ENCODE data around the gene ANO6. TPM values are rescaled to one million over a fixed set of nuclear protein-coding genes. Genes with fewer than 3 reads are reported as not detected.

Gene ANO6, protein sequence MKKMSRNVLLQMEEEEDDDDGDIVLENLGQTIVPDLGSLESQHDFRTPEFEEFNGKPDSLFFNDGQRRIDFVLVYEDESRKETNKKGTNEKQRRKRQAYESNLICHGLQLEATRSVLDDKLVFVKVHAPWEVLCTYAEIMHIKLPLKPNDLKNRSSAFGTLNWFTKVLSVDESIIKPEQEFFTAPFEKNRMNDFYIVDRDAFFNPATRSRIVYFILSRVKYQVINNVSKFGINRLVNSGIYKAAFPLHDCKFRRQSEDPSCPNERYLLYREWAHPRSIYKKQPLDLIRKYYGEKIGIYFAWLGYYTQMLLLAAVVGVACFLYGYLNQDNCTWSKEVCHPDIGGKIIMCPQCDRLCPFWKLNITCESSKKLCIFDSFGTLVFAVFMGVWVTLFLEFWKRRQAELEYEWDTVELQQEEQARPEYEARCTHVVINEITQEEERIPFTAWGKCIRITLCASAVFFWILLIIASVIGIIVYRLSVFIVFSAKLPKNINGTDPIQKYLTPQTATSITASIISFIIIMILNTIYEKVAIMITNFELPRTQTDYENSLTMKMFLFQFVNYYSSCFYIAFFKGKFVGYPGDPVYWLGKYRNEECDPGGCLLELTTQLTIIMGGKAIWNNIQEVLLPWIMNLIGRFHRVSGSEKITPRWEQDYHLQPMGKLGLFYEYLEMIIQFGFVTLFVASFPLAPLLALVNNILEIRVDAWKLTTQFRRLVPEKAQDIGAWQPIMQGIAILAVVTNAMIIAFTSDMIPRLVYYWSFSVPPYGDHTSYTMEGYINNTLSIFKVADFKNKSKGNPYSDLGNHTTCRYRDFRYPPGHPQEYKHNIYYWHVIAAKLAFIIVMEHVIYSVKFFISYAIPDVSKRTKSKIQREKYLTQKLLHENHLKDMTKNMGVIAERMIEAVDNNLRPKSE
- 25.3 and 25.9 TPM in 2 replicates for total RNA-seq

DNA sequence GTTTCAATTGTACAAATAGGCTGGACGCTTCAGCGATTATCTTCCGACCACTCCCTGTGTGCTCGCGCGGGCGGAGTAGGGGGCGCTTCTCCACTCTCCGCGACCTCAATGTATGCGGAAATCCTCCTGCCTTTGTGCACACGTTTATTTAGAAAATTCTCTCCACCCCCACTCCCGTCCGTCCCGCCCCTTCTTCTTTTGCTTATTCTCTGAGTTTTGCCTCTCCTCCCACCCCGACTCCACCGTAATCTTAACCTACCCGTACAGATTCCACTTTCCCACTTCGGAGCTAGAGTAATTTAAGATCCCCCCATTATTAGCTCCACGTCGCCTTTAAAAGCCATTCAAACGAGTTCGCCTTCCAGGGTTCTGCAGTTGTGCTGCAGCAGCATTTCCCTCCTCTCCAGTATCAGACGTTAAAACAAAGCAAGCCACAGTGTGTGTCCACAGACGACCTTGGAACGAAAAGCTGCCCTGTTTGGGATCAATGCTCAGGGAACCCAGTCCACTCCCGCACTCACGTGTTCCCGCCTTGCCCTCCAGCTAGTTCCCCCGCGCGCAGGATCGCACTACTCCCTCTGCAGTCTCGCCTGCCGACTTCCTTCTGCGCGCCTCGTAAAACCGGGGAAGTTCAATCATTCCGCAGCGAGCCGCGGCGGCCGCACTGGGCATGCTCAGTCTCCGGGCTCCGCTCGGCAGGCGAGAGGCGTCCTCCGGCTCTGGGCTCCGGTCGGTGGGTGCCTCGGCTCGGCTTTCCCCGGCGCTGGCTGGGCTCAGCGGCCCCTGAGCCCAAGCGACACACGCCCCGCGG lies at the start of gene ANO6:
TSS of gene ANO6 (plus strand) at position 677 of the 811 bp plus-strand sequence. CDS start 227 bp downstream, outside the sequence.
- intact Hi-C loops (cut with micrococcal nuclease), result loop anchor here (1.0 to 10.0 kb wide), 8 partner anchors 15 to 999 kb away; partner anchors contain the start of gene SCAF11

DNA sequence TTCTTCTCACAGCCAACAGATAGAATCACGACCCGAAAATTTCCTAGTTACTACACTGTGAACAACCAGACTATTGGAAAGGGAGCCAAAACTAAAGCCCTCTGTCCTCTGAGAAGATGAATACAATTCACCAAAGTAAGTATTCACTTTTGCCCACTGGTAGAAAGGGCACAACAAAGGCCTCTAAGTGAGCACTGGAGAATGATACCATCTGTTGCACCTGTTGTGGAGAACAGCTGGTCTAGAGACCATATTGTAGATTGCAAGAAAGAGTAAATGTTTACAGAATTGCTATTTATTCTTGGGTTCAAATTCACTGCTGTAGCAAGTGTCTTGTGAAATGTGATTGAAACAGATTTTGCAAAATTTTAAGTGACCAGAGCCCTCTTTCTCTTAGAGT lies 46.9 kb upstream of the ANO6 start:
- intact Hi-C loops (cut with micrococcal nuclease), result loop anchor here (2.0 kb wide), 1 partner anchor 374 kb away; no protein-coding TSS in a partner anchor

DNA sequence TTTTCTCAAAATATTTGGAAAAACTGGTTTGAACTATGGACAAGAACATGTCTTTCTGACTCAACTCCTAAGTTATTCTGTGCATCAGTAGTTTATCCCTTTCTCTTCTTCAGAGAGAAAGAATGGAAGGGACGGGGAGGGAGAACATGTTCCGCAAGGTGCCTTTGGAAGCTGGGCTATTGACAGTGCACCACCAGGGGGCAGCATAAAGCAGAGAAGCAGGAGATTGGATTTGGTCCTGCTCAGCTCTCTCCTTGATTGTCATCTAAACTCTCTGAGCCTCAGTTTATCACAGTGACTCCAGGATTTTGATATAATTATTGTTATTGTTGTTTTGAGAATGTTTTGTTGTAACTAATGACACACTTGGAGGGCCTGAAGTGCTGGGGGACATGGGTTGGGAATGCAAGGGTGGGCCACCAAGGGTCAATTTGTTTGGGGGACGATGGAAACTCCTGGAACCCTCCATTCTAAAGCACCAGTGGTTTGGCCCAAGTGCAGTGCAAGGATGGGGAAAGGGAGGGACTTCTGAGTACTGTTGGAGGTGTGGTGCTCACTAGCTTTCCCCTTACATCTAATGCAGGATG lies 45.3 kb upstream of the ANO6 start:
- intact Hi-C loops (cut with micrococcal nuclease), result loop anchor here (1.0 to 5.0 kb wide), 2 partner anchors 47 to 555 kb away; partner anchors contain the start of gene ANO6

DNA sequence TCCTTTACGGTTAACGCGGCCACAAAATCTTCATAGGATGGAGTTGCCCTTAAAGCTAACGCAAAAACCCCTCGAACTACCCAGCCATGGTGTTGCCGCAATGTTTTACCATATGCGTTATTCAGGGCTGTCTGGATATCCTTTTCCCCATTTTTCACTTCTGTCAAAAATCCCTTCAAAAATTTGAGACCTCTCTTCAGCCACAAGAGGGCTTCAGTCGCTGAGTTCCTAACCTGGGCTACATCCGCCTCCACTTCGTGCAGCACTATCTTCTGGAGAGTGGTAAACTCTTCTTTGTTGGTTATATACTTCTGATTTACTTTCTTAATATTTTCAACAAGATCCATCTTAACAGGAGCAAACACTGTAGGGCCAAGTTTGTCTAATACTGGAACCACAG lies 42.6 kb upstream of the ANO6 start:
- intact Hi-C loops (cut with micrococcal nuclease), result loop anchor here (5.0 kb wide), 1 partner anchor 44 kb away; the partner anchor contains the start of gene ANO6

DNA sequence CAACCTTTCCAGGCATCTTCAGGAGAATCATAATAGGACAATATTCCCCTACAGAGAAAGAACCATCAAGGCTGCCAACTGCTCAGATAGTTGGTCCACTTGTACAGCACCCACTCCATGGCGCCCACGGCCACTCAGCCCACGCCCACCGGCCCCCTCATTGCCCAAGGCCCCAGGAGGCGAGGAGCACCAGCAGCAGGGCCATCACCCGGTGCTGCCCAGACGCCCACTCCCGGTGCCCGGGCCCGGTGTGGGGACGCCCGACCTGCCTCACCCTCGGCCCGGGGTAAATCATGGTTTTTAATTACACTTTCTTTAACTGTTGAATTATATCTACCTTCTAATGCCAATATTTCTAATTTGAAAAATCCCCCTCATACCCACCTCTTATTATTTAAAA lies 41.3 kb upstream of the ANO6 start:
- intact Hi-C loops (cut with micrococcal nuclease), result loop anchor here (5.0 kb wide), 1 partner anchor 43 kb away; the partner anchor contains the start of gene ANO6

DNA sequence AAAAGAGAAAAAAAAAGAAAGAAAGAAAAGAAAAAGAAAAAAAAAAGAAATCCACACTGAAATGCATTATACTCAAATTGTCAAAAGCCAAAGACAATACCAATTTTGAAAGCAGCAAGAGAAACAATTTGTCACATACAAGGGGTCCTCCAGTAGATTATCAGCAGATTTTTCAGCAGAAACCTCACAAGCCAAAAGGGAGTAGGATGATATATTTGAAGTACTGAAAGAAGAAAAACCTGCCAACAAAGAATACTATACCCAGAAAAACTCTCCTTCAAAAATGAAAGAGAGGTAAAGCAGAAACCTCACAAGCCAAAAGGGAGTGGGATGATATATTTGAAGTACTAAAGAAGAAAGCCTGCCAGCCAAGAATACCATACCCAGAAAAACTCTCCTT lies 37.1 kb upstream of the ANO6 start:
- intact Hi-C loops (cut with micrococcal nuclease), result no loop called here

DNA sequence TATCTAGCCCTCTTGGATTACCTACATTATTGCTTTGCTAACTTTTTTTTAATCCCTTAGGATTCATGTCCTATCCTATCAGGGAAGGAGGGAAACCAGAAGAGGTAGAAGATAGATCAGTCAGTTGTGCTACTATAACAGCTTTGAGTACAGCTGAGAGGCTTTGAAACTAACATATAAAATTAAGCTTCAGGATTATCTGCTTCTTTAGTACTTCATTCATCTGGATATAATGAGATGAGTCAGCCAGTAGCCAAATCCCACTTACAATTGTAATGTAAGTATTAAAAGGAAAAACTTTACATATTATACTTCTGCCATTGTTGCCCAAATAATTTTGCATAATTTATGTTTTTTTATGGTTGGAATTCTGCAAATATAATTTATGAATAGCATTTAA lies 33.4 kb upstream of the ANO6 start:
- intact Hi-C loops (cut with micrococcal nuclease), result loop anchor here (5.0 kb wide), 1 partner anchor 205 kb away; no protein-coding TSS in a partner anchor

DNA sequence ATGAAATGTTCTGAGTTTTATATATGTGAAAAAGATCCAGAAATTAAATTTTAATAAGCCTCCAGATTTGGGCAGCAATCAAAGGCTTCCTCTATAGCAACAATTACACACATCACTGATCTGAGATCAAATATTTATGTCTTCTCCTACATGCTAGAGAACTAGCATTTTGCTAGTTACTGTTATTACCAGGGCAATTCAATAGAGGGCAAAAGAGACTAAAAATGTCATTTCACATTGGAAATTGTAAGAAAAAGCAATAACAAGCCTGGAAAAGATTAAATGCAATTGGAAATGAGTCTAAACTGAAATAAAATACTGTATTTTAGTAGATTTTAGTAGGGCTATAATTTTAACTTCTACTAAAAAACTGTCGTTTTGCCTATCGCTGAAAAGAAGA lies 32.6 kb upstream of the ANO6 start:
- intact Hi-C loops (cut with micrococcal nuclease), result loop anchor here (5.0 kb wide), 1 partner anchor 204 kb away; no protein-coding TSS in a partner anchor

DNA sequence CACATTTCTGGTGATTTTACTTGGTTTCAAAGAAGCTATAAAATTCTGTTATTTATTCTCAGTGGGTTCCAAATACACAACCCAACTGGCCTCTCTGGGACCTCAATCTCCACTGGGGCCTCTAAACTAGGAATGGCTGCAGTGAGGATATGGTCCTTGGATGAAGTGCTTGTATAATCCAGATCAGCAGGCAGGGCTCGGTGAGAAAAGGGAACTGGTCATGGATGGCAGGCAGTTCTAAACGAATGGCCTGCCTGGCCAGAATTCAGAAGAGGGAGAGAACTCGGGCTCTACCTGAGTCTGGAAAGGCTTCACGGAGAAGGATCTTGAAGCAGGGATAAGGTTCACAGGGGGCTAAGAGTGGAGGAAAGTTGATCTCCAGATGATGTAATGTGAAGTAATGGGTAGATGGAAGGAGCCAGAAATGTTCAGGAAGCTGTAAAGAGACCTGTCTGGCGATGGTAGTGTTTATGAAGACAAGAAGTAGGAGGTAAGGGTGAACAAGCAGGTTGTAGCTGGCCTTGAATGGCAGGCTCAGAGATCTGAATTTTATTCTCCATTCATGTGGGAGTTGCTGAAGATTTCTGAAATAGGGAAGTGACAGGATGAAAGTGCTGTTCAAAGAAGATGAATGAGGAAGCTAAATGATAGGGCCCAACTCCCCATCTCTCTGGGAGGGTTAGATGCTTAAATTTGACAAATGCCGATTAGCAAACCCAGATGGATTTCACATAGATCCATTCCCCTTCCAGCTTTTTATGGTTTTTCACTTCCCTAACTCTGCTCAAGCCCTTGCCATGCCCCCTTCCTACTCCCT lies 31.5 kb upstream of the ANO6 start:
- intact Hi-C loops (cut with micrococcal nuclease), result loop anchor here (5.0 kb wide), 1 partner anchor 203 kb away; no protein-coding TSS in a partner anchor

DNA sequence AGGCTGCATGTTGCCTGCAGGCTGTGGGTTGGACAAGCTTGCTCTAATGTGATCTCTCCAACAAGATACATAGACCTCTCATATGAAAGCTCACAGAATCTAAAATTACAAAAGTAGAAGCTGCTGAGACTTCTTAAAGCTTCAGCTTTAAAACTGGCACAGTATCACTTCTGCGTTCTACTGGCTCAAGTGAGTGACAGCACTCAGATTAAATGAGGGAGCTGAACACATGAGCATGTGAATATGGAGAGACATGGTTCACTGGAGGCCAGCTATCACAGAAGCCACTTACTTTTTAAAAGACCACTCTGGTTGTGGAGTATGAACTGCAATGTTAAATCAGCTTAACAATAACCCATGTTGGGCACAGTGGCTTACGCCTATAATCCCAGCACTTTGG lies 29.1 kb upstream of the ANO6 start:
- intact Hi-C loops (cut with micrococcal nuclease), result no loop called here

DNA sequence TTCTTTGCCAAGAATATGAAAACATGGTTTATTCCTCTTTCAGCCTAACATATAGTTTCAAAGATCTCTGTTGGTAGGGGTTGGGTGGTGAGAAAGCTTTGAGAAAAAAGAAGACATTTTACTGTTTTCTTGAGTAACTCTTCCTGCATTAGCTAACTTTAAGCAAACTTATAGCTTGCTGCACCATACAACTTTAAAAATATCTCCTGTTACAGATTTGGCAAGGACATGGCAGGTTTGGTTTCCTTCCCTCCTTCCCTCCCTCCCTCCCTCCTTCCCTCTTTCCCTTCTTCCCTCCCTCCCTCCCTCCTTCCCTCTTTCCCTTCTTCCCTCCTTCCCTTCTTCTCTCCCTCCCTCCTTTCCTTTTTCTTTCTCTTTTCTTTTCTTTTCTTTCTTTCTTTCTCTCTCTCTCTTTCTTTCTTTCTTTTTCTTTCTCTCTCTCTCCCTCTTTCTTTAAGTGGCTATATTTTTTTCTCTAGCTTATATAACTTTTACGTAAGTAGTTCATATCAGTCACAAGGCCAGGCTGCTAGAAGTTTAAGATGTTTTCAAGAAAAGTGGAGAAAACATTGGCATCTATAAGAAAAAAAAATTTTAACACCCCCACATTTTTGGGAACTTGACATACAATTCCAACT lies 26.0 kb upstream of the ANO6 start:
- intact Hi-C loops (cut with micrococcal nuclease), result no loop called here

DNA sequence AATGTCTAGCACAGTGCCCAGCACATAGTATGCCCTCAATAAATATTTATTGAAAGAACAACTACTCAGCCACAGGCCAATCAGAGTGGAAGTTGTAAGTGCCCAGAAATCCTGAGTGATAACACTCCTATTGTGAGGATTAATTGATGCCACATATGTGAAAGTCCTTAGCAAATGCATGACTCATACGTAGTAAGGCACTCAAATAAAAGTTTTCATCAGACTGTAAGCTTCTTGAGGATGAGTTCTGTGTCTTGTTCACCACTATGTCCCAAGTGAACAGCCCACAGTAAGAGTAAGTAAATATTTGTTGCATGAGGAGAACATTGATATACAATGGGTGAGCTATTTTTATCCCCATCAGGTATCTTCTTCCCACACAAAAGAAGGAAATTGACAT lies 24.7 kb upstream of the ANO6 start:
- intact Hi-C loops (cut with micrococcal nuclease), result no loop called here

DNA sequence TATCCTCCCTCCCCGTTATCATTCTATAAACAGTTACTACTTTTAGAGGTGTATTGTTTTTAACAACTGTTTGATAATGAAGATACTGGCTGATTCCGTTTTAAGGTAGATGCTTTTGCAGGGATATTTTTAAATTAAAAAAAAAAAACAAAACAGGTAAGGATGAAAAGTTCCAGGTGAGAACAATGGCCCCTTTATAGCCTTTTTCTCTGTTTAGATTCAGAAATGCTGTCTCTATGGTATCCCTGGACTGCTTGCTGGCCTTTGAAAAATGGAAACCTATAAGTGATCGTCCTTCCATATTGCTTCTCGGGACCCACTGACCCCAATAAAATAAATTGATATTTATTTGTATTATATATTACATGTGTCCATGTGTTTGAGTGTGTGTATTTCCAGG lies 23.2 kb upstream of the ANO6 start:
- intact Hi-C loops (cut with micrococcal nuclease), result loop anchor here (2.0 kb wide), 1 partner anchor 24 kb away; the partner anchor contains the start of gene ANO6

DNA sequence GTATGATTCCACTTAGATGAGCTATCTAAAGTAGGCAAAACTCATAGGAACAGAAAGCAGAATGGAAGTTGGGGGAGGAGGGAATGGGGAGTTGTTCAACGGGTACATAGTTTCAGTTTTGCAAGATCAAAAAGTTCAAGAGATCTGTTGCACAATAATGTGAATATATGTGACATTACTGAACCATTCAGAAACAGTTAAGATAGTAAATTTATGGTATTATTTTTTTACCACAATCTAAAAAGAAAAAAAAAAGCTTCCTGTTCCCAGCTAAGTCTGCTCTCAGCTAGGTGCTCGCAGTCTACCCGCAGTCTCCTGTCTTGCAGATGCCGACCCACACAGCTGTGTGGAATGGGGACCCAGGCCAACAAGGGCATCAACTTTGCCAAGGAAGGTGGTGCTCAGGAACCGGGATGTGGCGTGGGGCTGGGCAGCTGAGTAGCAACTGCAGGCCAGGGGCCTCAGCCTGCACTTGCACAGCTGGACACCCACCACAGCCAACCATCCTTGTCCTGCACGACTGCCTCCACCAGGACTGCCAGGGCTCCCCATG lies 15.3 kb upstream of the ANO6 start:
- intact Hi-C loops (cut with micrococcal nuclease), result loop anchor here (1.0 kb wide), 1 partner anchor 16 kb away; the partner anchor contains the start of gene ANO6

DNA sequence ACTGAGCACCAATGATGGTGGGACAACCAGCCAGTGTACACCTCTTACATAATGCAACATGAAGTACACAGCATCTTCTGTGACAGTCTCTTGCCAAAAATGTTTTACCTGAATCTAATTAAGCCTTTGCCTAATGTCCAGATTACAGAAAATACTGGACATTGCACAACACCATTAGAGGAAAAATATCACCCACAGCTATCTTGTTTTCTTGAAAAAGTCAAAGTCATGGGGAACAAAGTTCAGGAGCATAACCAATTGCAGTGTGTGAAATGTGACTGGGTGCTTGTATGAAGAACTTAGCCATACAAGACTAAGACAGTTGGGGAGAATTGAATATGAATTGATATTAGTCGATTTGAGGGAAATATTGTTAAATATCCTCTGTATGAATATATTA lies 12.1 kb upstream of the ANO6 start:
- intact Hi-C loops (cut with micrococcal nuclease), result no loop called here

DNA sequence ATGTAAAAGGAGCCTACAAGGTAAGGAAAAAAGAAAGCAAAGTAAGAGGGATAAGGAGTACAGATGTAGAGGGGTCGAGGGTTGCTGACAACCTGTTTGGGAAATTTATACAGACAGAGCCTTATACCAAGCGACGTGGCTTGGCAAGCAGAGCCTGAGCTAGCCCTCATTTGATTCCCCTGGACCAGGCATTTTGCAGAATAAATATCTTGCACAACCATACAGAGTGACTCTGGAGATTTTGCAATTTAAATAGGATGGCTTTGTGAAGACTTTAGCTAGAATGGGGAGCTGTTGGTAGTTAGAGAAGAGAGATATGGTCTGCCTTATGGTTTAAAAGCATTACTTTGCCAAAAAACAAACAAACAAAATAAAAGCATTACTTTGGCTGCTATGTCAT lies 11.1 kb upstream of the ANO6 start:
- intact Hi-C loops (cut with micrococcal nuclease), result no loop called here

DNA sequence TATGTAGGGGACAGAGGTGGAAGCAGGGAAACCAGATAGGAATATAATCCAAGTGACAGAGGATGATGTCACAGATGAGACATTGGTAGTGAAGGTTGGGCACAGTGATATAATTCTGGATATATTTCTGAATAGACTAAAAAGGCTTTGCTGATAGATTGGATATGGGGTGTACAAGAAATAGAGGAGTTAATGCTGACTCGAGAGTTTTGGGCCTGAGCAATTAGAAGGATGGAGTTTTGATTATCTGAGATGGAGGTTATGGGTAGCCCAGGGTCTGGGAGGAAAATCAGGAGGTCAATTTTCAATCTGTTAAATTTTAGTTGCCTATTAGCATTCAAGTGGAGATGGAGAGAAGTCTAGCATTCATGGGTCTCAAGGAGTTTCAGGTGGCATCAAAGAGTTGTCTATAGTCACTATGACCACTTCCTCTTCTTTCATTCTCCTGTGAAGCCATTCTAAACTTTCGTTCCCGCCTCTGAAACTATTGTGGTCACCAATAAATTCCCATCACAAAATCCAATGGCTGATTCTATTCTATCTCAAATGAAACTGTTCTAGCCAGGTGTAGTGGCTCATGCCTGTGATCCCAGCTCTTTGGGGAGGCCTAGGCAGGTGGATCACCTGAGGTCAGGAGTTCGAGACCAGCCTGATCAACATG lies 10.6 kb upstream of the ANO6 start:
- intact Hi-C loops (cut with micrococcal nuclease), result no loop called here

Measured in T-helper 2 cell treated with Interferon-gamma antibody and Interleukin-4, amounts not matched to agents 100 ng/mL and 5 ng/mL, for 36 hours (primary cell).